Left lung (tissue), 10 donors: ENCODE measurements around the gene INPP4B. TPM values are rescaled to one million over a fixed set of nuclear protein-coding genes. Genes with fewer than 3 reads are reported as not detected.

ENCODE experiments used
- ATAC-seq: fragments of 200-7000 bp; cut with Tn5 transposase; one replicate; pipeline ENCODE4 v1.9.1; 2020; ENCODE audit warnings: moderate library complexity
- DNase-seq, 4 donors: peaks; one replicate each; pipeline ENCODE4 v3.0.0-alpha.2; 2013 to 2020
- H3K27ac ChIP-seq, 2 donors: fragments of 200-600 bp; sonication (generic) in 1 of 2; one replicate each; pipeline versions ENCODE4 v1.5.0 to v1.8.0; 2020 to 2021
- H3K27me3 ChIP-seq, 2 donors: fragments of 200-600 bp; sonication (generic) in 1 of 2; one replicate each; pipeline versions ENCODE4 v1.5.0 to v1.8.0; 2020 to 2021
- H3K36me3 ChIP-seq, 2 donors: fragments of 200-600 bp; sonication (generic) in 1 of 2; one replicate each; pipeline versions ENCODE4 v1.5.0 to v1.8.0; 2020 to 2021
- H3K4me1 ChIP-seq, 2 donors: fragments of 200-600 bp; one replicate each; pipeline ENCODE4 v1.8.0; 2021
- H3K4me3 ChIP-seq, 2 donors: fragments of 200-600 bp; sonication (generic) in 1 of 2; one replicate each; pipeline versions ENCODE4 v1.5.0 to v1.8.0; 2020 to 2021; ENCODE audit warnings: mild to moderate bottlenecking in 1 of 2
- H3K9me3 ChIP-seq, 2 donors: fragments of 200-600 bp; sonication (generic) in 1 of 2; one replicate each; pipeline versions ENCODE4 v1.5.0 to v1.8.0; 2020 to 2021
- CTCF ChIP-seq, 2 donors: fragments of 200-600 bp; sonication (generic) in 1 of 2; IDR thresholded peaks; one replicate each; pipeline versions ENCODE4 v1.5.0 to v1.8.0; 2021; ENCODE audit warnings: antibody characterized with exemption in 2 of 2
- intact Hi-C, 2 donors: fragments of 100-400 bp; cut with DNase I; formaldehyde crosslinking; loops; one replicate each; pipeline versions ENCODE4 v1.11.2 to v1.14.2; 2022
- polyA plus RNA-seq, 6 donors: library from polyadenylated mRNA; unstranded; fragments of 120-200 nt; gene quantifications; one replicate each; pipeline ENCODE4 v1.2.1, GENCODE V29; 2013; ENCODE audit not compliant: insufficient read length in 6 of 6
- total RNA-seq, 2 donors: library from RNA; stranded (reverse); fragmentation: NEBNext Ultra II Directional; extraction: Animal tissue kit (Norgen Biotek cat#: 25700); gene quantifications; one replicate each; pipeline ENCODE4 v1.2.1, GENCODE V29; 2021
- donor health status: DM: no; HTN: yes; CAD: no.
- donor health status: DM: no; HTN: no; CAD: no.

The INPP4B gene
- total and polyA plus RNA-seq, 8 donors: 7.3 to 15.1 (median 11.6) TPM

DNA sequence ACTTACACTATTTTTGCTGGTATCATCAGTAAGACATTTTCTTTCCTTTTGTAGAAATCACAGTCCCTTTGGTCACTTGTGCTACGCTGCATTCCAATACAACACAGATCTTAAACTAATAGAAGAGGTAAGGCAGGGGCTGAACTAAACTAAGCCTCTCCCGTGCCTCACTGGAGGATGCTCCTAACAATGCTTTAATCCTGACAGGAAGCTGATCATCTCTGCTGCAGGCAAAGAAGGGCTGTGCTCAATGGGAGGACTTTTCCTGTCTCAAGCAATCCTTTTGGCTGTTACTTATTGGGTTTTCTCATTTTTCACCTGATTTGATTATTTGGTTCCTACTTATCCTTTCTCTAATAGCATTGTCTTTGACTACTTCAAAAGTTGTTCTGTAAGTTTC lies 583.1 kb downstream of the INPP4B start:
- TF ChIP-seq CTCF (IDR thresholded peaks at IDR 0.05): no peak
- DNase-seq: no peak
- Histone ChIP-seq H3K9me3 (no peaks in the 10 kb centered on the region), H3K36me3 (no peaks in the 10 kb centered on the region), H3K4me1 (no peaks in the 10 kb centered on the region), H3K27ac (no peak overlapping the region), H3K4me3 (no peak overlapping the region), H3K27me3 (no peaks in the 10 kb centered on the region)
- intact Hi-C loops: no loop called here
- no peak for ATAC-seq

- Histone ChIP-seq H3K4me3 (no peak overlapping the region), H3K27ac (no peak overlapping the region), H3K36me3 (no peaks in the 10 kb centered on the region), H3K27me3 (no peaks in the 10 kb centered on the region), H3K4me1 (no peaks in the 10 kb centered on the region), H3K9me3 (no peaks in the 10 kb centered on the region)
- no peak for DNase-seq
- ATAC-seq: no peak
- intact Hi-C loops: no loop called here
- TF ChIP-seq CTCF (IDR thresholded peaks at IDR 0.05): no peak
Observed at GRCh38 chr4:142248946-142249345, 597.2 kb downstream of the INPP4B start.

DNA sequence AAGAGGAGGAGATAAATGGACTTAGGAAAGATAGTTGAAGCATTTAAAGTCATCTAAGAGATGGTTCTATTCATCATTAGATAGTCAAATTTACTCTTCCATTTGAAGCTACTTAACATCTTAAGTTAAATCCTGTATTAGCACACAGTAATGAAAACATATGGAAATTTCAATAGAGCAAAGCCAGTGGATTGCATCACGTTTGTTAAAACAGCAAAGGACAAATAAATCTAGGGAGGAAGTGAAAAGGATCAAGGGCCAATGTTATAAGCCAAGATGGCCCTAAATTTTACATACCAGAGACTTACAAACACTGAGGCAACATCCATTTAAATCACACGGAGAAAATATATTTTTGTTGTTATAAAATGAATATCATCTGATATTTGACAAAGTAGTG lies 602.8 kb downstream of the INPP4B start:
- ATAC-seq (no peak), DNase-seq (no peak)
- Histone ChIP-seq H3K27ac (no peak overlapping the region), H3K9me3 (no peaks in the 10 kb centered on the region), H3K36me3 (no peaks in the 10 kb centered on the region), H3K4me3 (no peak overlapping the region), H3K4me1 (no peaks in the 10 kb centered on the region), H3K27me3 (no peaks in the 10 kb centered on the region)
- no peak for TF ChIP-seq CTCF (IDR thresholded peaks at IDR 0.05)
- intact Hi-C loops: no loop called here

GRCh38 chr4:142242156-142242555 lies 603.9 kb downstream of the INPP4B start:
- Histone ChIP-seq H3K4me3 (no peak overlapping the region), H3K27ac (no peak overlapping the region), H3K27me3 (no peaks in the 10 kb centered on the region), H3K9me3 (no peaks in the 10 kb centered on the region), H3K4me1 (no peaks in the 10 kb centered on the region), H3K36me3 (no peaks in the 10 kb centered on the region)
- no peak for ATAC-seq
- intact Hi-C loops: no loop called here
- TF ChIP-seq CTCF (IDR thresholded peaks at IDR 0.05): no peak
- no peak for DNase-seq

DNA sequence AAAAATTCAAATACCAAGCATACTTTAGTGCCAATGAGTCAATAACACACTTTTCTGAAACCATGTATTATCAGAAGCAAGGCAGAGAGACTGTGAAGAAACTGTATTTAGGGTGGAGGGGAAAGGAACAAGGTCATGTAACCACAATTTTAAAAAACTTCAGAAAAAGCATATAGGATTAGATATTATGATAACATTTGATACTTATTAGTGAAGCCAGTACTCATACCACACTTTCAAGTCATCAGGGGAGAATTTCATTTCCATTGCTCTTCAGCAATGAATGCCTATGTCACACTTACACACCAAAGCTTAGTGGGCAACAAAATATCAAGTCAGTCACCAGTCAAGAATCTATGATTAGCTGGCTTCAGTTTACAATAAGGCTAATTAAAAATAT lies 607.5 kb downstream of the INPP4B start:
- no peaks in the 10 kb centered on the region for H3K27me3 ChIP-seq
- no peak for ATAC-seq
- intact Hi-C loops: no loop called here
- H3K9me3 ChIP-seq: no peaks in the 10 kb centered on the region
- no peak overlapping the region for H3K27ac ChIP-seq
- no peak overlapping the region for H3K4me3 ChIP-seq
- no peaks in the 10 kb centered on the region for H3K4me1 ChIP-seq
- no peaks in the 10 kb centered on the region for H3K36me3 ChIP-seq
- no peak for DNase-seq
- no peak for TF ChIP-seq CTCF (IDR thresholded peaks at IDR 0.05)
